ENCODE measurements around the gene STARD10. TPM values are rescaled to one million over a fixed set of nuclear protein-coding genes. Genes with fewer than 3 reads are reported as not detected.
"Not testable (repeated sequence)": the region's sequence is repeated elsewhere in the genome, so short reads cannot be mapped to it uniquely, and the experiment has no call there.

STARD10 gene
- total RNA-seq, 3 donors from 2014 or later: 9.4 to 13.8 (median 13.0) TPM

- DNase-seq; ATAC-seq; H3K4me3 Mint-ChIP-seq; H3K4me1 Mint-ChIP-seq (ENCODE audit: low read depth); H3K27me3 Mint-ChIP-seq (ENCODE audit: low read depth); H3K9me3 Mint-ChIP-seq: not testable (repeated sequence)
- peaks cover 12% of the 10 kb centered on the region for H3K36me3 Mint-ChIP-seq (ENCODE audit: insufficient read depth)
Measured at GRCh38 chr11:72806378-72806777, 12.5 kb upstream of the STARD10 start.

DNA sequence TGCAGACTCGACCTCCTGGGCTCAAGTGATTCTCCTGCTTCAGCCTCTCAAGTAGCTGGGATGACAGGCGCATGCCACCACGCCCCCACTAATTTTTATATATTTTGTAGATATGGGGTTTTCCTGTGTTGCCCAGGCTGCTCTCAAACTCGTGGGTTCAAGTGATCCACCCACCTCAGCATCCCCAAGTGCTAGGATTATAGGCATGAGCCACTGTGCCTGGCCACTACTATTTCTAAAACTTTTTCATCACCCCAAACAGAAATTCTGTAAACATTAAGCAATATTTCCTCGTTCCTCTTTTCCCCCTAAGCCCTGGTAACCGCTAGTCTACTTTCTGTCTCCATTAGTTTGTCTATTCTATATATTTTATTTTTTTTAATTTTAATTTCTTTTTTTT lies 11.4 kb upstream of the STARD10 start:
- H3K27me3 Mint-ChIP-seq (ENCODE audit: low read depth): no peaks in the 10 kb centered on the region
- H3K9me3 Mint-ChIP-seq: no peaks in the 10 kb centered on the region
- DNase-seq (no peak), ATAC-seq (no peak)
- H3K4me1 Mint-ChIP-seq (ENCODE audit: low read depth): peaks cover 2% of the 10 kb centered on the region
- H3K4me3 Mint-ChIP-seq: no peak overlapping the region
- H3K36me3 Mint-ChIP-seq (ENCODE audit: insufficient read depth): peaks cover 8% of the 10 kb centered on the region

GRCh38 chr11:72802822-72803221 lies 9.0 kb upstream of the STARD10 start:
- Mint-ChIP-seq H3K4me1 (ENCODE audit: low read depth) (no peaks in the 10 kb centered on the region), H3K27me3 (ENCODE audit: low read depth) (no peaks in the 10 kb centered on the region), H3K9me3 (no peaks in the 10 kb centered on the region), H3K36me3 (ENCODE audit: insufficient read depth) (no peaks in the 10 kb centered on the region), H3K4me3 (no peak overlapping the region)
- no peak for DNase-seq
- no peak for ATAC-seq

- no peaks in the 10 kb centered on the region for H3K9me3 Mint-ChIP-seq
- ATAC-seq (no peak), DNase-seq (no peak)
- H3K27me3 Mint-ChIP-seq (ENCODE audit: low read depth): no peaks in the 10 kb centered on the region
- H3K36me3 Mint-ChIP-seq (ENCODE audit: insufficient read depth): no peaks in the 10 kb centered on the region
- H3K4me1 Mint-ChIP-seq (ENCODE audit: low read depth): peaks cover 5% of the 10 kb centered on the region
- H3K4me3 Mint-ChIP-seq: no peak overlapping the region
Measured at GRCh38 chr11:72799441-72799840, 5.6 kb upstream of the STARD10 start.

DNA sequence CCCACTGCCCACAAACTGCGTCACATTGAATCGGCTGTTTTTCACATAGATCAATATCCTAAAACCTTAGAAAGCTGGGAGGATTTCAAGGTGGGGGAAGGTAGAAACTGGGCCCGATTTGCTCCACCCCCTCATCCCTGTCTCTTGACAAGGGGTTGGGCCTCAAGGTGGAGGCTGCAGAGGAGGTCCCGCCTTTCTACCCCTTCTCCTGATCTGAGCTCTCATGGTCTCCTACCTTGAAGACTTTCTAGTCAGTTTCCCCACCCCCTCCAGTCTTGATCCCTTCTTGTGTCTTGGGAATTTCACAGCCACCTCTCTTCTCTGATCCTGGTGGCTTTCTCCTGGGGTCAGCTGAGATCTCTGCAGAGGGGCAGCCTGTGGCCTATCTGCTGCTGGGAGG lies 4.5 kb upstream of the STARD10 start:
- no peaks in the 10 kb centered on the region for H3K27me3 Mint-ChIP-seq (ENCODE audit: low read depth)
- no peaks in the 10 kb centered on the region for H3K9me3 Mint-ChIP-seq
- H3K36me3 Mint-ChIP-seq (ENCODE audit: insufficient read depth): no peaks in the 10 kb centered on the region
- DNase-seq: no peak
- no peak overlapping the region for H3K4me3 Mint-ChIP-seq
- peaks cover 11% of the 10 kb centered on the region for H3K4me1 Mint-ChIP-seq (ENCODE audit: low read depth)
- no peak for ATAC-seq

DNA sequence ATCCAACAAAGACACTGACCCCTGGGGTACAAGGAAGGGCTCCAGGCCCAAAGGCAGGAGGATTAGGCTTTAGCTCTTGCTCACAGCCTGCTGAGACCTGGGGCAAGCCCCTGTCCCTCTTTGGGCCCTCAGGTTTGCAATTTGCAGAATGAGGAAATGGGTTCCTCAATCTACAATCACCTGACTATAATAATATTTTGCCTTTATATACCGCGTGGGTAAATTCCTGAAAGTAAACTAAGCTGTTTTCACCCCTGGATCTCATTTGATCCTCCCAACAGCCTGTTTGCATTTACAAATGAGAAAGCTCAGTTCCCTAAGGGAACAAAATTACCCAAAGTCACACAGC lies 797 bp downstream of the STARD10 start:
- H3K4me1 Mint-ChIP-seq (ENCODE audit: low read depth): peaks cover 23% of the 10 kb centered on the region
- H3K36me3 Mint-ChIP-seq (ENCODE audit: insufficient read depth): no peaks in the 10 kb centered on the region
- H3K9me3 Mint-ChIP-seq: no peaks in the 10 kb centered on the region
- no peak for ATAC-seq
- peak overlapping the region; percentile 92 for H3K4me3 Mint-ChIP-seq
- DNase-seq: no peak
- H3K27me3 Mint-ChIP-seq (ENCODE audit: low read depth): no peaks in the 10 kb centered on the region

DNA sequence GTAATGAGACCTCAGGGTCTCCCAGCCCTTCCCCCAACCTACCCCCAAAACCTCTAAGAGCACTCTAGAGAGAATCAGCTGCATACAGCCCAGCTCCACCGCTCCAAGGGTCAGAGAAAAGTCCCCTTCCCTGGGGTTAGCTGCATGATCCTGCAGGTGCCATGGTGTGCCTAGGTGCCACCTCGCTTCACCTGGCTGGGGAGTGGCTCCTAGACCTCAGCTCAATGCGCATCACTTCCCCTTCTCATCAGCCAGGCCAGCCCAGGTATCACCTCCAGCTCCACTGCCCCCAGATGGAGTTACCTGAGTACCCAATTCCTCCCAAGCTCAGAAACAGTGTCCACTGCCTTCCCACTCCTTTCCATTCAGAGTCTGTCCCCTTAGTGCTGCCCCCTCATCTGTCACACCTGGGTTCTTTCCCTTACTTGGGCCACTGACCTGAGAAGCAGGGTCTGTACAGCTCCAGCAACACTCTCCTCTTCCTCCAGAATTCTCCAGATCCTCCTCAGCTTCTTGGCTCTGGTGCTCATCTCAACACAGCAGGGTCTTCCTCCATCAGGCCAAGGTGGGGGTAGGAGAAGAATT lies 1.3 kb downstream of the STARD10 start:
- Mint-ChIP-seq H3K4me1 (ENCODE audit: low read depth) (peaks cover 24% of the 10 kb centered on the region), H3K27me3 (ENCODE audit: low read depth) (no peaks in the 10 kb centered on the region), H3K4me3 (peak overlapping the region; percentile 4), H3K36me3 (ENCODE audit: insufficient read depth) (no peaks in the 10 kb centered on the region), H3K9me3 (no peaks in the 10 kb centered on the region)
- DNase-seq (no peak), ATAC-seq (no peak)

GRCh38 chr11:72791228-72791627 lies 2.6 kb downstream of the STARD10 start:
- not testable (repeated sequence) for H3K27me3 Mint-ChIP-seq (ENCODE audit: low read depth); H3K36me3 Mint-ChIP-seq (ENCODE audit: insufficient read depth); ATAC-seq; H3K9me3 Mint-ChIP-seq; DNase-seq; H3K4me3 Mint-ChIP-seq
- H3K4me1 Mint-ChIP-seq (ENCODE audit: low read depth): peaks cover 24% of the 10 kb centered on the region

DNA sequence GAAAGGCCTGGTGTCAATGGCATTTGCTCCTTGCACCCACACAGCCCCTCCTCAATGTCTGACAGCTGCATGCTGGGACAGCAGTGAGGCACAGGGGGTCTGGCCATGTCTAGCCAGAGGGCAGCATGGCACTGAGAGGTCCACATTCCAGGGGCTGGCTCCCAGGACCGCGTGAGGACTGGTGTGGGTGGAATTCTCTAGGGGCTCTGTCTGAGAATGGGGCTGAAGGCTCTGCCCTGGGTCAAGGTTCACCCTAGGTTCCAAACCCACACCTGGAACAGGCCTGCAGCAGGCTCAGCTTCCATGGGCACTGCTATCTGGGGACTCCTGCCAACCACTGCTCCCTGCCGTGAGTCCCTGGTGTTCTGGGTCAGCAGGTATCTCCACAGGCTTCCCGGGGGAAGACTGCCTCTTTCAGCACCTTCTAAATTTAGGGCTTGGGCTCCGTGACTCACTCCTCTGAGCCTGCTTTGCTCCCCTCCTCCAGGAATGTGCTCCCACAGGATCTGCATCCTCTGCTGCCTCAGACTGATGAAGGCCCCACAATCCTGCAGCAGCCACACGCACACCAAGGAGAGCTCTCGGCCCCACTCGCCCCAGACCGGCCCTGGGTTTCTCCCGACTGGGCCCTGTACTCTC lies 4.2 kb downstream of the STARD10 start:
- DNase-seq (no peak), ATAC-seq (no peak)
- H3K9me3 Mint-ChIP-seq: no peaks in the 10 kb centered on the region
- H3K36me3 Mint-ChIP-seq (ENCODE audit: insufficient read depth): no peaks in the 10 kb centered on the region
- H3K4me1 Mint-ChIP-seq (ENCODE audit: low read depth): peaks cover 21% of the 10 kb centered on the region
- H3K4me3 Mint-ChIP-seq: no peak overlapping the region
- H3K27me3 Mint-ChIP-seq (ENCODE audit: low read depth): no peaks in the 10 kb centered on the region

- peaks cover 12% of the 10 kb centered on the region for H3K4me1 Mint-ChIP-seq (ENCODE audit: low read depth)
Measured at GRCh38 chr11:72788241-72788640, 5.6 kb downstream of the STARD10 start.

DNA sequence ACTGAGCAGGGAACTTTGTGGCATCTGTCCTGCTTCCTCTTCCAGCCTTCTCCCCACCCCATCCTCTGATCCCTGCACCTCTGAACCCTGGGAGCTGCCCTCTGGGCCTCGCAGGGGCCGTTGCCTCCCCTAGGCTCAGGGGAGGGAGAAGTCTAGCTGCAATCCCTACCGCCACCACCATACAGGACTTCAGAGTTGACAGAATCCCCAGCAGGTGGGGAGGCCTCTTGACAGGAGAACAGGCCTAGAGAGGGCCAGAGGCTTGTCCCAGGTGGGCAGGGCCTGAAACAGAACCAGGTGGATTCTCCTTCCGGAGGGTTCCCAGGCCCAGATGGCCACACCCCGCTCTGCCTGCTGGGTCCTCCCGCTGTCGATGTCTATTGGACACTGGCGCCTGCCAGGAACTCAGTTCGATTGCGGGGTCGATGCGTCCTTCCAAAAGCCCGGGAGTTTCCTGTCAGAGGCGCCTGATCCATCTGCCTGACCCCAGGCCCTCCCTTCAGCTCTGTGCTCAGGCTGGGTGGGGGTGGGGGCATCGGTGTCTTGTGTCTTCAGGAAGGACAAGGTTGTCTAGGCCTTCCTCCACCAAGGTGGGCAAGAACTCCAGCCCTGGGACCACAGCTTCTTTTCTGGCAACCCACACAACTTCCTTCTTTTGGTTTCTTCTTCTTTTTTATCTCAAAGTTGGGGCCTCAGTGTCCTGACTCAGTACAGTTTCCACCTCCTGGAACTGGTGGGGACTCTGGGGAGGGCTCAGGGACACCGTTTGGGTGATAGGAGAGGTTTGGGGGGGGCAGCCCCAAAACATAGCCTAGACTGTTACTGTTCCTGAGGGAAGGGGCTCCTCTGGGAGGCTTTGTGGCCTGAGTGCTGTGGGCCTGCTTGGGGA lies 6.4 kb downstream of the STARD10 start:
- peaks cover 11% of the 10 kb centered on the region for H3K4me1 Mint-ChIP-seq (ENCODE audit: low read depth)
- no peak for DNase-seq
- ATAC-seq: peak; percentile 36 to 41
- H3K36me3 Mint-ChIP-seq (ENCODE audit: insufficient read depth): no peaks in the 10 kb centered on the region
- no peaks in the 10 kb centered on the region for H3K9me3 Mint-ChIP-seq
- no peaks in the 10 kb centered on the region for H3K27me3 Mint-ChIP-seq (ENCODE audit: low read depth)
- no peak overlapping the region for H3K4me3 Mint-ChIP-seq

More at GRCh38 chr11:72788241-72788640, 5.6 kb downstream of the STARD10 start:
- ATAC-seq: no peak
- no peak for DNase-seq
- no peaks in the 10 kb centered on the region for H3K27me3 Mint-ChIP-seq (ENCODE audit: low read depth)
- no peak overlapping the region for H3K4me3 Mint-ChIP-seq
- no peaks in the 10 kb centered on the region for H3K9me3 Mint-ChIP-seq
- H3K36me3 Mint-ChIP-seq (ENCODE audit: insufficient read depth): no peaks in the 10 kb centered on the region

GRCh38 chr11:72786305-72787215 lies 7.3 kb downstream of the STARD10 start:
- Mint-ChIP-seq H3K4me1 (ENCODE audit: low read depth) (peaks cover 14% of the 10 kb centered on the region), H3K9me3 (no peaks in the 10 kb centered on the region), H3K27me3 (ENCODE audit: low read depth) (no peaks in the 10 kb centered on the region), H3K36me3 (ENCODE audit: insufficient read depth) (no peaks in the 10 kb centered on the region), H3K4me3 (no peak overlapping the region)
- DNase-seq (no peak), ATAC-seq (no peak)

DNA sequence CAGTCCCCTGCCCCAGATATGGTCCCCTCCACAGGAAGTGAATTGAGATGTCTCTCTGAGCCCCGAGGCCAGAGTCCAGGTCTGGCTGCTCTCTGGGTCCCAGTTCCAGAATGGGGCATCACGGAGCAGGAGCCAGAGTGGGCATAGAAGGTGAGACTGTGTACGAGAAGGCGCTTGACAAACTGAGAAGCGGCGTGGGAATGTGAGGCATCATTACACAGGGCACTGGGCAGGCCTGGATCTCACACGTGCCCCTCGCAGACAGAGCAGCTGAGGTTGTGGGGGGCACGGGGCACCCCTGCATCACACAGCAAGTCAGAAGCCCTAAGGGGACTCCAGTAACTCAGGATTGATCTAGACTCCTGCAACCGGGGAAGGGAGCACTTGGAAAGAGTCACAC lies 9.2 kb downstream of the STARD10 start:
- Mint-ChIP-seq H3K4me3 (no peak overlapping the region), H3K9me3 (no peaks in the 10 kb centered on the region), H3K36me3 (ENCODE audit: insufficient read depth) (no peaks in the 10 kb centered on the region), H3K27me3 (ENCODE audit: low read depth) (no peaks in the 10 kb centered on the region), H3K4me1 (ENCODE audit: low read depth) (peaks cover 20% of the 10 kb centered on the region)
- ATAC-seq (no peak), DNase-seq (no peak)

All from activated T-cell treated with anti-CD3 and anti-CD28 coated beads, Interleukin-2, amount 50 U/mL, for 4 hours (primary cell).